ENCODE results near the gene KLHL17.

KLHL17 gene

DNA sequence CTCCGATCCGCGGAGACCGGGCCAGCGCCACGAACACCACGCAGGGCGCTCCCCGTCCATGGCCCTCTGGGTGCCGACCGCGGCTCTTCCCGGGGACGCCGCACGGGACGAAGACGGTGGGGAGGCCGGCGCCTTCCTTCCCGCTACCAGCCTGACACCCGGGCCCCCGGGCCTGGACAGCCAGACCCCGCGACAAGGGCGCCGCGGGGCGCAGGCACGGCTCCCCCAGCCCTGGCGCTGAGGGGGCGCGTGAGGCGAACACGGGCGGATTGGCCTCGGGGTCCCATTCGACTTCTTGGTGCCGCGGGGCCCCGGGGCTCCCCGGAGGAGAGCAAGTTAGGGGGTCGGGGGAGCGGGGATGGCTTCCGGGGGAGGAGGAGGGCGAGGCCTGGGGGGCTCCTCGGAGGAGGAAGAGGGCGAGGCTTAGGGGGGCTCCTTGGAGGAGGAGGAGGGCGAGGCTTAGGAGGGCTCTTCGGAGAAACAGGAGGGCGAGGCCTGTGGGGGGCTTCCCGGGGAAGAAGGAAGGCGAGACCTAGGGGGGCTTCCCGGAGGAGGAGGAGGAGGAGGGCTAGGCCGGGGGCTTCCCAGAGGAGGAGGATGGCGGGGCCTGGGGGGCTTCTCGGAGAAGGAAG lies 537 bp upstream of the KLHL17 start:
- Mint-ChIP-seq H3K4me3 (peak overlapping the region; percentile 71), H3K27ac (no peak overlapping the region), H3K36me3 (ENCODE audit: low read depth) (peaks cover 13% of the 10 kb centered on the region), H3K27me3 (ENCODE audit: low read depth, poor library complexity) (peaks cover 30% of the 10 kb centered on the region), H3K4me1 (peaks cover 16% of the 10 kb centered on the region), H3K9me3 (no peaks in the 10 kb centered on the region)
- DNase-seq: no peak
- TF ChIP-seq, protein P1, sequence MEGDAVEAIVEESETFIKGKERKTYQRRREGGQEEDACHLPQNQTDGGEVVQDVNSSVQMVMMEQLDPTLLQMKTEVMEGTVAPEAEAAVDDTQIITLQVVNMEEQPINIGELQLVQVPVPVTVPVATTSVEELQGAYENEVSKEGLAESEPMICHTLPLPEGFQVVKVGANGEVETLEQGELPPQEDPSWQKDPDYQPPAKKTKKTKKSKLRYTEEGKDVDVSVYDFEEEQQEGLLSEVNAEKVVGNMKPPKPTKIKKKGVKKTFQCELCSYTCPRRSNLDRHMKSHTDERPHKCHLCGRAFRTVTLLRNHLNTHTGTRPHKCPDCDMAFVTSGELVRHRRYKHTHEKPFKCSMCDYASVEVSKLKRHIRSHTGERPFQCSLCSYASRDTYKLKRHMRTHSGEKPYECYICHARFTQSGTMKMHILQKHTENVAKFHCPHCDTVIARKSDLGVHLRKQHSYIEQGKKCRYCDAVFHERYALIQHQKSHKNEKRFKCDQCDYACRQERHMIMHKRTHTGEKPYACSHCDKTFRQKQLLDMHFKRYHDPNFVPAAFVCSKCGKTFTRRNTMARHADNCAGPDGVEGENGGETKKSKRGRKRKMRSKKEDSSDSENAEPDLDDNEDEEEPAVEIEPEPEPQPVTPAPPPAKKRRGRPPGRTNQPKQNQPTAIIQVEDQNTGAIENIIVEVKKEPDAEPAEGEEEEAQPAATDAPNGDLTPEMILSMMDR (IDR thresholded peaks at IDR 0.05): no peak

DNA sequence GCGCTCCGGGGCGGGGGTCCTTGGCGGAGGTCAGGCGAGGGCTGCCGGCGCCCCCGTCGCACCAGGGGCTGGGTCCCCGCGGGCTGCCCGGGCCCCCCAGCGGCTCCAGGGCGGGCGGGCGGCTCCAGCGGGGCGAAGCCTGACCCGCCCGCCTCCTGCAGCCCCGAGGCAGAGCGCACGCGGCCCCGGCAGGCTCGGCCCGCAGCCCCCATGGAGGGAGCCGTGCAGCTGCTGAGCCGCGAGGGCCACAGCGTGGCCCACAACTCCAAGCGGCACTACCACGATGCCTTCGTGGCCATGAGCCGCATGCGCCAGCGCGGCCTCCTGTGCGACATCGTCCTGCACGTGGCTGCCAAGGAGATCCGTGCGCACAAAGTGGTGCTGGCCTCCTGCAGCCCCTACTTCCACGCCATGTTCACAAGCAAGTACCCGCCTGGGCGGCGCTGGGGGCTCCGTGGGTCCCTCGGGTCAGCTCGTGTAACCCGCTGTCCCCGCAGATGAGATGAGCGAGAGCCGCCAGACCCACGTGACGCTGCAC lies 817 bp downstream of the KLHL17 start:
- Mint-ChIP-seq H3K36me3 (ENCODE audit: low read depth) (peaks cover 14% of the 10 kb centered on the region), H3K27ac (no peak overlapping the region), H3K4me1 (peaks cover 16% of the 10 kb centered on the region), H3K9me3 (no peaks in the 10 kb centered on the region), H3K27me3 (ENCODE audit: low read depth, poor library complexity) (peaks cover 42% of the 10 kb centered on the region), H3K4me3 (peak overlapping the region; percentile 68)
- TF ChIP-seq, protein P1 (IDR thresholded peaks at IDR 0.05): no peak
- DNase-seq: no peak

DNA sequence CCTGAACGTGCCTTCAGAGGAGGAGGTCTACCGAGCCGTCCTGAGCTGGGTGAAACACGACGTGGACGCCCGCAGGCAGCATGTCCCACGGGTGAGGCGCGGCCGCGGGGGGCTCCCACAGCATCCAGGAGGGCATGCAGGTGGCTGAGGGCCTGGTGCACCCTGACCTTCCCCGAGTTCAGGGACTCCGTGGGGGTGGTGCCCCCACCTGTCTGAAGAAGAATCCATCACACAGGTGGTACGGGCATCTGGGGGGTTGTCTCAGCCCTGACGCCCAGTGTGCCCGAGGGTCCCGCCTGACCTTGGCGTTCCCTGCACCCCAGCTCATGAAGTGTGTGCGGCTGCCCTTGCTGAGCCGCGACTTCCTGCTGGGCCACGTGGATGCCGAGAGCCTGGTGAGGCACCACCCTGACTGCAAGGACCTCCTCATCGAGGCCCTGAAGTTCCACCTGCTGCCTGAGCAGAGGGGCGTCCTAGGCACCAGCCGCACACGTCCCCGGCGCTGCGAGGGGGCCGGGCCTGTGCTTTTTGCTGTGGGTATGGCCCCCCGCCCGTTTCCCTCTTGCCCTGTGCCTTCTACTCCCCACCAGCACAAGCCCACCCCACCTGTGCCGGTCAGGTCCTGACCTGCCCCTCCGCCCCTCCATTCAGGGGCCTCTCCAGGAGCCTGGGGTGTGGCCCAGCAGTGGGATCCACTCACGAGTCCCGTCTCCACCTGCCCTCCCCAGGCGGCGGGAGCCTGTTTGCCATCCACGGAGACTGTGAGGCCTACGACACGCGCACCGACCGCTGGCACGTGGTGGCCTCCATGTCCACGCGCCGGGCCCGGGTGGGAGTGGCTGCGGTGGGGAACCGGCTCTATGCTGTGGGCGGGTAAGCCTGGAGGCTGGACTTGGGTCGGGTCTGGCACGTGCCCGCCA lies 2.3 kb downstream of the KLHL17 start:
- no peaks in the 10 kb centered on the region for H3K9me3 Mint-ChIP-seq
- no peak overlapping the region for H3K27ac Mint-ChIP-seq
- H3K4me3 Mint-ChIP-seq: peak overlapping the region; percentile 67
- peaks cover 10% of the 10 kb centered on the region for H3K36me3 Mint-ChIP-seq (ENCODE audit: low read depth)
- no peak for DNase-seq
- H3K27me3 Mint-ChIP-seq (ENCODE audit: low read depth, poor library complexity): peaks cover 52% of the 10 kb centered on the region
- H3K4me1 Mint-ChIP-seq: peaks cover 12% of the 10 kb centered on the region
- TF ChIP-seq, protein P1 (IDR thresholded peaks at IDR 0.05): no peak

DNA sequence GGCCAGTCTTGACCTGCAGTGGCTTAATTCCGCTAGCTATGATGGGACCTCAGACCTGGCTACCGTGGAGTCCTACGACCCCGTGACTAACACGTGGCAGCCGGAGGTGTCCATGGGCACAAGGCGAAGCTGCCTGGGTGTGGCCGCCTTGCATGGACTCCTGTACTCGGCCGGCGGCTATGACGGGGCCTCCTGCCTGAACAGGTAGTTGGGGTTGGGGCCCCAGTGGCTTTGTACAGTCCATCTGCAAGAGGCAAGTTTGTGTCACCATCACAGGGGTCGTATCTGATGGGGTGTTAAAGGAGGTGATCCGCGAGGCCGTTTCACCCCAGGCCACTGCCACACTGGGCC lies 2.9 kb downstream of the KLHL17 start:
- TF ChIP-seq, protein P1 (IDR thresholded peaks at IDR 0.05): no peak
- Mint-ChIP-seq H3K9me3 (no peaks in the 10 kb centered on the region), H3K27ac (no peak overlapping the region), H3K27me3 (ENCODE audit: low read depth, poor library complexity) (peaks cover 55% of the 10 kb centered on the region), H3K4me3 (no peak overlapping the region), H3K36me3 (ENCODE audit: low read depth) (peaks cover 8% of the 10 kb centered on the region), H3K4me1 (peaks cover 5% of the 10 kb centered on the region)
- no peak for DNase-seq

DNA sequence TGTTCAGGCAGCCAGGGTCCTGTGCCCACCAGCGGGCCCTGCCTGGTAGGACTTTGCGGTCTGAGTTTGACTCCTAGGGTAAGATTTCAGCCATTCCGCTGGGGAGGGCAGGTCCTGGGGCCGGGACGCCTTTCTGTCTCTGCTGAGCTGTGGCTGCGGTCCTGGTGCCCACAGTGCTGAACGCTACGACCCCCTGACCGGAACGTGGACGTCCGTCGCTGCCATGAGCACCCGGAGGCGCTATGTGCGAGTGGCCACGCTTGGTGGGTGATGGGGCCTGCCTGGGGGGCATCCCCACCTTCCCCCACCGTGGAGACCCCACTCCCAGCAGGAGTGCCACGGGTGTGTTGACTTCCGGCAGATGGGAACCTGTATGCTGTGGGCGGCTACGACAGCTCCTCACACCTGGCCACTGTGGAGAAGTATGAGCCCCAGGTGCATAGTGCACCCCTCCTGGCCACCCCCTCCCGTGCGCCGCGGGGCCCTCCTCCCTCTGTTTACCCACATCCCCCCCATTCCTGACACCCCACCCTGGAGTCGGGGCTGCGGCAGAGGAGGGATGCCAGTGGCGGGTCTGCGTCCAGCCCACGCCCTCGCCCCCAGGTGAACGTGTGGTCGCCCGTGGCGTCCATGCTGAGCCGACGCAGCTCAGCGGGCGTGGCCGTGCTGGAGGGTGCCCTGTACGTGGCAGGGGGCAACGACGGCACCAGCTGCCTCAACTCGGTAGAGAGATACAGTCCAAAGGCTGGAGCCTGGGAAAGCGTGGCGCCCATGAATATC lies 3.6 kb downstream of the KLHL17 start:
- TF ChIP-seq, protein P1 (IDR thresholded peaks at IDR 0.05): no peak
- peaks cover 61% of the 10 kb centered on the region for H3K27me3 Mint-ChIP-seq (ENCODE audit: low read depth, poor library complexity)
- H3K9me3 Mint-ChIP-seq: no peaks in the 10 kb centered on the region
- H3K4me1 Mint-ChIP-seq: no peaks in the 10 kb centered on the region
- no peak overlapping the region for H3K27ac Mint-ChIP-seq
- no peak for DNase-seq
- peaks cover 8% of the 10 kb centered on the region for H3K36me3 Mint-ChIP-seq (ENCODE audit: low read depth)
- no peak overlapping the region for H3K4me3 Mint-ChIP-seq

All from nephron progenitor cell (in vitro differentiated cells).